Tibial artery (tissue), 4 donors: ENCODE data around the gene DUS2.

Source experiments
- DNase-seq, 2 donors: peaks; one replicate each; pipeline ENCODE4 v3.0.0-alpha.2; 2019
- H3K27ac ChIP-seq, 2 donors: fragments of 200-600 bp; sonication (generic) in 1 of 2; 1 replicate in 1 of 2; 2 replicates in 1 of 2; pipeline ENCODE4 v1.5.1; 2018 to 2019; ENCODE audit warnings: mild to moderate bottlenecking in 1 of 2
- H3K27me3 ChIP-seq, 2 donors: fragments of 200-600 bp; sonication (generic) in 1 of 2; one replicate each; pipeline versions ENCODE4 v1.5.1 to v1.6.0; 2016 to 2019
- H3K36me3 ChIP-seq, 3 donors: fragments of 200-600 bp; sonication (generic) in 2 of 3; one replicate each; pipeline ENCODE4 v1.5.1; 2016 to 2019; ENCODE audit warnings: mild to moderate bottlenecking in 2 of 3
- H3K4me1 ChIP-seq, 4 donors: fragments of 200-600 bp; sonication (generic) in 2 of 4; 1 replicate in 3 of 4; 2 replicates in 1 of 4; pipeline ENCODE4 v1.5.1; 2016 to 2019
- H3K4me3 ChIP-seq, 2 donors: fragments of 200-600 bp; sonication (generic) in 1 of 2; 1 replicate in 1 of 2; 2 replicates in 1 of 2; pipeline ENCODE4 v1.5.1; 2018 to 2019; ENCODE audit warnings: mild to moderate bottlenecking in 2 of 2
- H3K9me3 ChIP-seq, 3 donors: fragments of 200-600 bp; sonication (generic) in 1 of 3; one replicate each; pipeline ENCODE4 v1.5.1; 2016 to 2019
- intact Hi-C: fragments of 100-400 bp; cut with DNase I; formaldehyde crosslinking; loops from one replicate; pipeline ENCODE4 v1.15.0; 2023; ENCODE audit warnings: low total_unique reads
- TF ChIP-seq, protein P1 (sequence below), 2 experiments: fragments of 200-600 bp in 1 of 2; fragments of 450-650 bp in 1 of 2; IDR thresholded peaks; one replicate each; pipeline ENCODE4 v1.5.1; 2017 to 2019; ENCODE audit warnings: antibody characterized with exemption in 2 of 2, mild to moderate bottlenecking in 1 of 2, moderate library complexity in 1 of 2

DUS2 gene

DNA sequence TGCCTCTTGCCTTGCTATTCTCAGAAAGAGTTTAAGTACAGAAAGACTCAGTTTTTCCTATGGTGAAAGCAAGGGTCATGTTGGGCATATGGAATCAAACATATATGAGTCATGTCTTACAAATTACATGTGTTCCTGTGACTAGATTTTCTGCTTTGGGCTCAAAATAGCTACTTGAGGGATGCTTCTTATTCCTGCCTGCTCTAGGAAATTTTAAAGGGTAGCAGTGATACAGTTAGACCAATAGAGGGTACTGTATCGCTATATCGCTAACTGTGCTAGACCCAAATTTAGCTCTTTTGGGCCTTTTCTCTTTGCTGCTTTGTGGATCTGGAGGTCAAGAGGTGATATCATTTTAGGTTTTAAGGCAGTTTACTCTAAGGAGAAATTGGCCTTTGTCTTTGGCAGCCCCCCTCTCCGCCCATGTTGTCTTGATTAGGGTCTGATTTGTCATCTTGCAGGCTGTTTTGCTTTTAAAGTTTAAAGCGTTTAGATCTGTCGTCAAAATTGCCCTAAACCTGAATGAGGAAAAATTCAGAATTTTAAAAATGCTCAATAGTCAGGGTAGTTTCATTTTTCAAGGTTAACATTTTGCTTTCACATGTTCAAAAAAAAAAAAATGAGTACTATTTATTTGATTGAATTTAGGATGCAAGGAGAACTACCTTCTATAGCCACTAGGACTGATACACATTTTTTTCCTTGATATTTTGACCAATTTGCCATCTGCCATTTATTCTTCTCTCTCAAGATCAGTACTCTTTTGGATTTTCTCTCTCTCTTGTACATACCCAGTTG is 70.9 kb downstream of the DUS2 start:
- TF ChIP-seq, protein P1, sequence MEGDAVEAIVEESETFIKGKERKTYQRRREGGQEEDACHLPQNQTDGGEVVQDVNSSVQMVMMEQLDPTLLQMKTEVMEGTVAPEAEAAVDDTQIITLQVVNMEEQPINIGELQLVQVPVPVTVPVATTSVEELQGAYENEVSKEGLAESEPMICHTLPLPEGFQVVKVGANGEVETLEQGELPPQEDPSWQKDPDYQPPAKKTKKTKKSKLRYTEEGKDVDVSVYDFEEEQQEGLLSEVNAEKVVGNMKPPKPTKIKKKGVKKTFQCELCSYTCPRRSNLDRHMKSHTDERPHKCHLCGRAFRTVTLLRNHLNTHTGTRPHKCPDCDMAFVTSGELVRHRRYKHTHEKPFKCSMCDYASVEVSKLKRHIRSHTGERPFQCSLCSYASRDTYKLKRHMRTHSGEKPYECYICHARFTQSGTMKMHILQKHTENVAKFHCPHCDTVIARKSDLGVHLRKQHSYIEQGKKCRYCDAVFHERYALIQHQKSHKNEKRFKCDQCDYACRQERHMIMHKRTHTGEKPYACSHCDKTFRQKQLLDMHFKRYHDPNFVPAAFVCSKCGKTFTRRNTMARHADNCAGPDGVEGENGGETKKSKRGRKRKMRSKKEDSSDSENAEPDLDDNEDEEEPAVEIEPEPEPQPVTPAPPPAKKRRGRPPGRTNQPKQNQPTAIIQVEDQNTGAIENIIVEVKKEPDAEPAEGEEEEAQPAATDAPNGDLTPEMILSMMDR (IDR thresholded peaks at IDR 0.05) = peak; percentile 21 to 31
- peaks cover 0 to 59% (median 19%) of the 10 kb centered on the region in 4 donors for H3K4me1 ChIP-seq

GRCh38 chr16:68094614-68094934 is 71.5 kb downstream of the DUS2 start:
- H3K27me3 ChIP-seq = no peaks in the 10 kb centered on the region
- no peaks in the 10 kb centered on the region for H3K9me3 ChIP-seq
- no peak for DNase-seq
- no peak overlapping the region for H3K27ac ChIP-seq
- no peak overlapping the region for H3K4me3 ChIP-seq
- H3K36me3 ChIP-seq = no peaks in the 10 kb centered on the region
- TF ChIP-seq, protein P1 (IDR thresholded peaks at IDR 0.05) = no peak
- intact Hi-C loops = no loop called here
- peaks cover 0 to 58% (median 19%) of the 10 kb centered on the region in 4 donors for H3K4me1 ChIP-seq

More for the DNA sequence above, 70.9 kb downstream of the DUS2 start:
- H3K4me3 ChIP-seq = no peak overlapping the region
- no peaks in the 10 kb centered on the region for H3K36me3 ChIP-seq
- H3K27me3 ChIP-seq = no peaks in the 10 kb centered on the region
- H3K9me3 ChIP-seq = no peaks in the 10 kb centered on the region
- H3K27ac ChIP-seq = no peak overlapping the region
- no peak for DNase-seq
- intact Hi-C loops = no loop called here

DNA sequence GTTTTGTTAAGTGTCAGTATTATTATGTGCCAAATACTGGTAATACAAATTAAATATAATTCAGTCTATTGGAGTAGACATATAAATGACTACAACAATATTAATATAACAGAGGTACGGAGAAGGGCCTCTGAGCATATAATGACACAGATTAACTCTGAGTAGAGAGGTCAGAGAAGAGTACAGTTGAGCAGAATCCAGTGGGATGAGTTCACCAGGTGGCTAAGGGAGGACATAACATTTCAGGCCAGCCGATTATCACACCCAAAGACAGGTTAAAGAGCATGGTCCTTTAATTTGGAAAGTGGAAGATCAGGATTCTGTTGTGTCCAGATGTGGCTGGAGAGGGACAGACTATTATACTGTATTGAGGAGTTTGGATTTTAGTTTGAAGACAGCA is 73.4 kb downstream of the DUS2 start:
- no peak for DNase-seq
- Histone ChIP-seq H3K4me3 (no peak overlapping the region), H3K9me3 (no peaks in the 10 kb centered on the region), H3K27ac (no peak overlapping the region), H3K36me3 (no peaks in the 10 kb centered on the region), H3K27me3 (no peaks in the 10 kb centered on the region), H3K4me1 (peaks cover 0 to 46% (median 20%) of the 10 kb centered on the region in 4 donors)
- intact Hi-C loops = no loop called here
- TF ChIP-seq, protein P1 (IDR thresholded peaks at IDR 0.05) = no peak

DNA sequence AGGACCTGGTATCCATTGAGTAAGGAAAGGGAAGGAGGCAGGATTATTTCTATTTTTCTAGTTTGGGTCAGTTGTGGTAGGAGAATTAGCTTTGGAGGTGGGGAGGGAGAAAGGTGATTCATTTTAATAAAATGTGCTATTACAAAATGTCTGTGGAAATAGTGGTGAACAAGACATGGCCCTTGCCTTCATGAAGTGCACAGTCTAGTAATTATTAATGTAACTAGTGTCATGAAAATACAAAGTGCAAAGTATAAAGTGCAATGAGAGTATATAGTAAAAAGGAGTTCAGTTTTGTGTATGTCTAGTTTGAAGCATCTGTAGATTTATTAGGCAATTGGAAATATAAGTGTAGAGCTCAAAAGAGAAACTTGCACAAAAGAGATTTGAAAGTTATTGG is 74.0 kb downstream of the DUS2 start:
- intact Hi-C loops = no loop called here
- peaks cover 0 to 40% (median 14%) of the 10 kb centered on the region in 4 donors for H3K4me1 ChIP-seq
- no peak overlapping the region for H3K27ac ChIP-seq
- H3K27me3 ChIP-seq = no peaks in the 10 kb centered on the region
- TF ChIP-seq, protein P1 (IDR thresholded peaks at IDR 0.05) = no peak
- no peak overlapping the region for H3K4me3 ChIP-seq
- no peak for DNase-seq
- H3K36me3 ChIP-seq = no peaks in the 10 kb centered on the region
- H3K9me3 ChIP-seq = no peaks in the 10 kb centered on the region

DNA sequence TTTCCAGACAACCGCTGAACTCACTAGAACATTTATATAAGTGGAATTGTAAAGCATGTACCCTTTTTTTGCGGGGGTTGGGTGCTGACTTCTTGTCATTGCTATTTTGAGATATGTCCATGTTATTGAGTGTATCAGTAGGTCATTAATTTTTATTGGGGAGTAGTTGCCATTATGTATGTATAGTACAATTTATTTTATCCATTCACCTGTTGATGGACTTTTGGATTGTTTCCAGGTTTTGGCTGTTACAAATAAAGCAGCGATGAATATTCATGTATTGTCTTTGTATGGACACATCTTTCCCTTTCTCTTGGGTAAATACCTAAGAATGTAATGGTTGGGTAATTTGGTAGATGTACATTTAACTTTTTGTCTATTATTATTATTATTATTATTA is 74.8 kb downstream of the DUS2 start:
- DNase-seq = no peak
- intact Hi-C loops = no loop called here
- H3K36me3 ChIP-seq = no peaks in the 10 kb centered on the region
- H3K27me3 ChIP-seq = no peaks in the 10 kb centered on the region
- TF ChIP-seq, protein P1 (IDR thresholded peaks at IDR 0.05) = no peak
- H3K27ac ChIP-seq = no peak overlapping the region
- no peak overlapping the region for H3K4me3 ChIP-seq
- H3K4me1 ChIP-seq = peaks cover 0 to 32% (median 13%) of the 10 kb centered on the region in 4 donors
- no peaks in the 10 kb centered on the region for H3K9me3 ChIP-seq
